Fibroblast of peridontal ligament (primary cell): ENCODE results near the gene SEMA3G.

Experiments used
- DNase-seq: peaks from one replicate; pipeline ENCODE4 v3.0.0-alpha.2; 2010; ENCODE audit errors: extremely low read depth

Gene SEMA3G

DNA sequence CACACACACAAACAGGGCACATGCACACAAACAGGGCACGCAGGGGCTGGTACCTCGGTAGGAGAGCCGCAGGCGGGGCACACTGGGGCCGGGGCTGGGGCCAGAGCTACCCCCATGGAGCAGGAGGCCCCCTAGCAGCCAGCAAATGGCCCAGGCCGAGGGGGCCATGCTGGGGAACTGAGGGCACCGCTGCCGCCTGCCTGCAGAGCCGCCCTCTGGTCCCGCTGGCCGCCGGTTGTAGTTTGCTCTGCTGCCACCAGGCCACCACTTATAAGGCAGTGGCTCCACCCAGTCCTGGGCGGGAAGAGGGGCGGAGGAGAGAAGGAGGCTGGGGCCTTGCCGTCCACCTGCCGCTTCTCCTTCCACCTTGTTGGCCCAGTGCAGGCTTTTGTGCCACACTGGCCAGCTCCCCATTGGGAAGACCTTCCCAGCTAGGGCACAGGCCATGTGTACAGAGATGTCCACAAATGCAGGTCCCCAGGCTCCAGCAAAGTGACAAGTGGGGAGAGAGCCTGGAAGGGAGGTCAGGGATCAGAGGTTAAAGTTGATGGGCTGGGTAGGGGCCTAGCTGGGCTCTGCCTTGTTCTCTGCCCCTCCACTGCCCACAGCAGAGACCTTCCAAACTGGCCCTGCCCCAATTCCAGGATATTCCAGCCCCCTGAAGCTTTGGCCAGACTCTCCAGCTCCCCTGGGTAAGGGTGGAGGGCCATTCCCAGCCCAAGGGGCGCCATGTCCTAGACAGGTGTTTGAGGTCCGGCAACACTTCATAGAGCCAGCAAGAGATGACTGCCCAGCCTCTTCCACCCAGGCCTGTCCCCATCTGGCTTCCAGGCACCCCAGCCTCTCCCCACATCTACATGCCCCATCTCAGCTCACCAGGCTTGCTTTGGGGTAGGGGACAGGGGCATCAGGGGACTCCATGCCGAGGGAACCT, at the start of gene SEMA3G:
TSS of gene SEMA3G (minus strand) at position 244 of the 934 bp plus-strand sequence. CDS start at position 168, 76 bp downstream.
- DNase-seq: peak; percentile 27

GRCh38 chr3:52494445-52494844, 49.5 kb upstream of the SEMA3G start:
- no peak for DNase-seq

DNA sequence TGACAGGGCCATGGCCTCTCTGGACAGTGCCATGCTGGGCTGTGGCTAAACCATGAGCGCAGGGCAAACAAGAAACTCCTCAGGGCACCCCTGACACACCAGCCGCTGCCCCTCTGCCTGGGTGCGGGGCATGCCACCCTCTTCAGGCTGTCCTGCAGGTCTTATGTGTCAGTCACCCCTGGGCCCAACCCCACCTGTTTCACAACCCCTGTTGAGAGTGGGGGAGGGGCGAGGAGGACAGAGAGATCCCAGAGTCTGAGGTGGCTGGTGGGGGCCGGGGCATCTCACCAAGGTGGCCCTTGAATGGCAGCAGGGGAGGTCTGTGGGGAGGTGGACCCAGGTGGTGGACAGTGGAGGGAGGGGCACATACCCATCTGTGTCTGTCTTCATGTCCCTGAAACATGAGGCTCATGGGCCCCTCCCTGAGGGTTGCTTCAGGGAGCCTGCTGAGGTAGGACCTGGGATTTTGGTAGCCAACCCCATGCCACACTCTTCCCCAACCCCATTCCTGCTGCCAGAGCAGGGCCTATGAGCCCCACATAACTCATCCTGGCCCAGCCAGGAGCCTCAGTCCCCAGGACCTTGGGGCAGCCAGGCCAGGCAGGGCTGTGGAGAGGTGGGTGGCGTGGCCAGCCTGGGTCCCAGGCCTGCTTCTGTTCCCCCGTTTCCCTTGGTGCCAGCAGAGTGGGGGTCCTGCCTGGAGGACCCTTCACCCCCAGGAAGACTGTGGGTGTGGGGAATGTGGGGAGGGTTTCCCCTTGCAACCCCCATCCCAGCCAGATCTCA, 48.5 kb upstream of the SEMA3G start:
- no peak for DNase-seq

DNA sequence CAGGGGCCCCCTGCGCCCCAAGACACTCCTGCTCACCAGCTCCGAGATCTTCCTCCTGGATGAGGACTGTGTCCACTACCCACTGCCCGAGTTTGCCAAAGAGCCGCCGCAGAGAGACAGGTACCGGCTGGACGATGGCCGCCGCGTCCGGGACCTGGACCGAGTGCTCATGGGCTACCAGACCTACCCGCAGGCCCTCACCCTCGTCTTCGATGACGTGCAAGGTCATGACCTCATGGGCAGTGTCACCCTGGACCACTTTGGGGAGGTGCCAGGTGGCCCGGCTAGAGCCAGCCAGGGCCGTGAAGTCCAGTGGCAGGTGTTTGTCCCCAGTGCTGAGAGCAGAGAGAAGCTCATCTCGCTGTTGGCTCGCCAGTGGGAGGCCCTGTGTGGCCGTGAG, 47.2 kb upstream of the SEMA3G start:
- DNase-seq: no peak

GRCh38 chr3:52490939-52491526, 46.1 kb upstream of the SEMA3G start:
- DNase-seq: no peak

DNA sequence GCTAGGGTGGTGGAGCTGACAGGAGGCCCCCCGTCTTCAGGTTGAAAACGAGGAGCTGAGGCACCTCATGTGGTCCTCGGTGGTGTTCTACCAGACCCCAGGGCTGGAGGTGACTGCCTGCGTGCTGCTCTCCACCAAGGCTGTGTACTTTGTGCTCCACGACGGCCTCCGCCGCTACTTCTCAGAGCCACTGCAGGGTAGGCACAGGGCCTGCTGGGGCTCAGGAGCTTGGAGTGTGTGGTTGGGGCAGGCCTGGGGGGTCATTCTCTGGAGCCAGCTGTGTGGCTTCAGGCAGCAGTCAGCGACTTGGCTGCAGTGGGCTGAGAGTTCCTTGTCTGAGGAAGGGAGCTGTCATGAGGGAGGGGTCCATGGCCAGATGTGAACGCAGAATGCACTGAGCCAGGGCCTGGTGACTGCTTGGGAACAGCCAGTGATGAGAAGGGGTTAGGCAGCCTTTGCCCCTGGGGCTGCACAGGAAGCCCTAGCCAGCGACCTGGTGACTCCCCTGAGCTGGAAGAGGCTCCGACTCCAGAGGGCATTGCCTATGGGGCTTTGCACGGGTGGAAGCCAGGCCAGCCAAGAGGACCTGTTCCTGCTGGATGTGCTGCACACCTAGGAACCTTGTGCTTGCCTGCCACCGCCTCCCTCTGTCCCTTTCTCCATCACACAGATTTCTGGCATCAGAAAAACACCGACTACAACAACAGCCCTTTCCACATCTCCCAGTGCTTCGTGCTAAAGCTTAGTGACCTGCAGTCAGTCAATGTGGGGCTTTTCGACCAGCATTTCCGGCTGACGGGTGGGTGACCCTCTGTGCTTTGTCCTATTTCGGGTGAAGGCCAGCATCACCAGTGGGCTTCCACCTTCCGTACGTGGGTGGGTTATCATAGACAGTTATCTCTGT, 45.4 kb upstream of the SEMA3G start:
- no peak for DNase-seq

GRCh38 chr3:52489453-52489852, 44.5 kb upstream of the SEMA3G start:
- DNase-seq: no peak

- DNase-seq: no peak
Measured at GRCh38 chr3:52488746-52489145, 43.8 kb upstream of the SEMA3G start.

- DNase-seq: no peak
Measured at GRCh38 chr3:52487788-52488691, 43.1 kb upstream of the SEMA3G start.

DNA sequence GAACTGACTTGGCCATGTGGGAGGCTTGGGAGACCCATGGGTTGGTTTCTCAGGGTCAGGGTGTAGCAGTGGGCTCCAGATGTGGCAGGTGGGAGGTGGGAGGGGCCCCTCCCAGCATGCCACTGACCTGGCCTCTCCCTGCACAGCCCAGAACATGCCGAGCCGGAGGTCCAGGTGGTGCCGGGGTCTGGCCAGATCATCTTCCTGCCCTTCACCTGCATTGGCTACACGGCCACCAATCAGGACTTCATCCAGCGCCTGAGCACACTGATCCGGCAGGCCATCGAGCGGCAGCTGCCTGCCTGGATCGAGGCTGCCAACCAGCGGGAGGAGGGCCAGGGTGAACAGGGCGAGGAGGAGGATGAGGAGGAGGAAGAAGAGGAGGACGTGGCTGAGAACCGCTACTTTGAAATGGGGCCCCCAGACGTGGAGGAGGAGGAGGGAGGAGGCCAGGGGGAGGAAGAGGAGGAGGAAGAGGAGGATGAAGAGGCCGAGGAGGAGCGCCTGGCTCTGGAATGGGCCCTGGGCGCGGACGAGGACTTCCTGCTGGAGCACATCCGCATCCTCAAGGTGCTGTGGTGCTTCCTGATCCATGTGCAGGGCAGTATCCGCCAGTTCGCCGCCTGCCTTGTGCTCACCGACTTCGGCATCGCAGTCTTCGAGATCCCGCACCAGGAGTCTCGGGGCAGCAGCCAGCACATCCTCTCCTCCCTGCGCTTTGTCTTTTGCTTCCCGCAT, 42.3 kb upstream of the SEMA3G start:
- no peak for DNase-seq

GRCh38 chr3:52484680-52485461, 40.0 kb upstream of the SEMA3G start:
- DNase-seq: no peak

GRCh38 chr3:52483577-52484381, 38.9 kb upstream of the SEMA3G start:
- peak; percentile 77 for DNase-seq

DNA sequence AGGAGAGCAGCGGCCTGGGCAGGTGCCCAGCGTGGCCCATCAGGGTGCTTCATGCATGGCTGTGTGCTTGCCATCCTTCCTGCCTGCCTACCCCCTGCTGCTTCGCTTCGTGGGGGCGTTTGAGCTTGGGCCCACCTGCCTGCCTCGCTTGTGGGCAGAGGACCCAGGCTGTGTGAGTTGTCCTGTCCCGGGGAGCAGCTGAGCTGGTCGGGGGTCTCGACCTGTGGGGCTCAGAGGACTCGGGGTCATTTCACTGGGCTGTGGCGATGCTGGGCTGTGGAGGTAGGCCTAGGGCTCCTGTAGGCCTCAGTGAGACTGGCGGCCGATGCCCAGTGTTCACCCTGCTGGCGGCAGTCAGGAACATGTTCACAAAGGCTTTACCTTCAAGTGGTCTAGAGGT, 38.2 kb upstream of the SEMA3G start:
- DNase-seq: no peak

- no peak for DNase-seq
Measured at GRCh38 chr3:52481819-52482521, 37.1 kb upstream of the SEMA3G start.

- DNase-seq: no peak
Measured at GRCh38 chr3:52480768-52481715, 36.1 kb upstream of the SEMA3G start.
